IPS DF 6.9 (cell line): Measurements from ENCODE around the gene ACSL6.

Source experiments
- DNase-seq: peaks from one replicate; pipeline ENCODE4 v3.0.0-alpha.2; 2013; ENCODE audit warnings: low read depth, low spot score
- H3K27ac ChIP-seq: one replicate; pipeline ENCODE4 v1.5.1; 2013; ENCODE audit warnings: low read length, control low read depth
- H3K27me3 ChIP-seq: 2 replicates; pipeline ENCODE4 v1.6.1; 2013; ENCODE audit warnings: mild to moderate bottlenecking, low read length; ENCODE audit not compliant: control insufficient read depth, insufficient read depth
- H3K36me3 ChIP-seq: 2 replicates; pipeline ENCODE4 v1.6.1; 2013; ENCODE audit warnings: low read length; ENCODE audit not compliant: control insufficient read depth, insufficient read depth
- H3K4me1 ChIP-seq: 2 replicates; pipeline ENCODE4 v1.6.1; 2013; ENCODE audit warnings: low read length; ENCODE audit not compliant: control insufficient read depth, insufficient read depth
- H3K4me3 ChIP-seq: 2 replicates; pipeline ENCODE4 v1.5.1; 2013; ENCODE audit warnings: mild to moderate bottlenecking, low read length
- H3K9me3 ChIP-seq: 2 replicates; pipeline ENCODE4 v1.6.1; 2013; ENCODE audit warnings: low read length, inconsistent platforms; ENCODE audit not compliant: control insufficient read depth, insufficient read depth
- WGBS: extraction: QIAGEN DNeasy Blood & Tissue Kit; methylation state at CpG from one replicate; pipeline ENCODE4 v1.1.7; 2013; ENCODE audit warnings: mixed read lengths, missing lambda C conversion rate; ENCODE audit not compliant: insufficient read length, insufficient coverage; 5-methylcytosine and 5-hydroxymethylcytosine counted together

Gene ACSL6

DNA sequence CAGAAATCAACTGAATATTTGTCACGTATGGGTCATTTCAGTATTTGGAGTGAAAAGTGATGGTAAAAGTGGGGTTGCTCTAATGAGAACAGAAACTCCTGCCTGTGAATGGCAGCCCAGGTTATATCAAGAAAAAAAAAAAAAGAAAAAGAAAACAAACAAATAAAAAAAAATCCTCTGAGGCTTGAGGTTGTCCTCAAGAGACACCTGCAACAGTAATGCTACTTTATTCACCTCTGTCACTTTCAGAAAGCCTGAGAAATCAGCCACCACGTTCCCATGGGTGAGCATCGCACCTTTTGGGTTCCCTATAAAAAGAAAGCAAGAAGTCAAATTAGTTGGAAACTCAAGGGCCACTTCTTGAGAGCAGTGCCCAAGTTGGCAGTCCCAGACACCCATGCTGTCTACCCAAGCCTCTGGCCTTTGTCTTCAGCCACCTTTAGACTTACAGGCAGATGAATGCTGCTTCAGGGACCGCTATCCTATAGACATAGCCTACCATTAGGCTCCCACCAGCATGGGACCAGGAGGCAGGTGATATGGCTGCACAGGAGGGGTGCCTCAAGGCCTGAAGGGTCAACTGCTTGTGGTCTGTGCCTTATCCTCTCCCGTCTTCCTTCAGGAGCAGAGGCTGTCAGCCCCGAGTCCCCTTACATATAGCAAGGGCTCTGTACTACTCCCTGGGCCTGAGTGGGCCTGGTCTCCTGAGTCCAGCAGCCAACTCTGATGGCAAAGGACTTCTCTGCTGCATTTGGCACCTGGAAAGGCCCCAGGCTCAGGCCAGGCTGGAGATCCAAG, 34.8 kb downstream of the ACSL6 start:
- Histone ChIP-seq H3K9me3 (no peaks in the 10 kb centered on the region), H3K27me3 (no peaks in the 10 kb centered on the region), H3K4me3 (no peak overlapping the region), H3K36me3 (no peaks in the 10 kb centered on the region), H3K27ac (no peak overlapping the region), H3K4me1 (peaks cover 3% of the 10 kb centered on the region)
- DNase-seq, result no peak
- no CpG with 5 or more reads among the region's 6 CpGs for WGBS

DNA sequence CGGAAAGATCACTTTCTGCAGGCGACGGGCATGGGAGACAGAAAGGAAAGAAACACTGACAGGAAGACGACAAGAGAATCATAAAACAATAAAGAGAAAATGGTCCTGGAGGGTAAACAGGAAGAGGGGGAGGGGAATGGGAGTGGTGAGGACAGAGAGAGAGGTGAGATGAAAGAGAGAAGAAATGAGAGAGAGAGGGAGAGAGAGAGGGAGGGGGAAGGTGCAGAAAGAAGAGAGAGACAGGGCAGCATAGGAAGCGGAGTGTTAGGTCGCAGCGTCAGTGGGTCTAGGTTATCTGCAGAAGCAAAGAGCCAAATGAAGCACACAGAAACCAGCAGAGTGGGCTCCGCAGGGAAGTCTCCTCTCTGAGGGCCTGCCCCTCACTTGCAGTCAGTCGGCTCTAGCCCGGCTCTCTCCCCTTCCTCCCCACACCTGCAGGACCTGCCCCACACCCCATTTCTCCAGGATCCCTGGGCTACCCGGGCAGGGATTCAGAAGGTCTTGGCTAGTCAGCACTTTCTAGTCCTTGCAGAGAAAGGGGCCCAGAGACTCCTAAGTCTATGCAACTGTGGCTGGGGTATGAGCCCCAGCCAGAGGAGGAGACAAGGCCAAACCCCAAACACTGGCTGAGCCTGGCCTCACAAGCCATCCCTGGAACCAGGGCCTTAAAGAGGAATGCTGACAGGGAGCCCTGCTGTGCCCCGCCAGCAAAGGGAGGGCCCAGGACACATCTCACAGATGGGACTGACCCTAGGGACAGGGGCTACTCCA, 36.3 kb downstream of the ACSL6 start:
- Histone ChIP-seq H3K36me3 (no peaks in the 10 kb centered on the region), H3K4me1 (peaks cover 3% of the 10 kb centered on the region), H3K27ac (no peak overlapping the region), H3K27me3 (no peaks in the 10 kb centered on the region), H3K9me3 (no peaks in the 10 kb centered on the region), H3K4me3 (no peak overlapping the region)
- WGBS, result no CpG with 5 or more reads among the region's 12 CpGs
- no peak for DNase-seq

DNA sequence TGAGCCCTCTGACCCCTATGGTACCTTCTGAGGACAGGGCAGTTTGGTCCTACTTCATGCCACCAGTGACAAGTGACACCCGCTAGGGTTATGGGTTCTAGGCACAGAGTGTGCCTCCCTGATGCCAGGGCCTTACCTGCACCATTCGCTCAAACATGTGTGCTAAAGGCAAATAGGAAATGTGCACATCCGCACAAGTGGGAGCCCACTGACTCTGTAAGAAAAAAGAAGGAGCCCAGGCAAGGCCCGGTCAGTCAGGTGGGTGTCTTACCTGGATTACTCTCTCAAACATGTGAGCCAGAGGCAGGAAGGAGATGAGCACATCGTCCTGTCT, 36.9 kb downstream of the ACSL6 start:
- no peak for DNase-seq
- no CpG with 5 or more reads among the region's 5 CpGs for WGBS
- no peaks in the 10 kb centered on the region for H3K27me3 ChIP-seq
- H3K9me3 ChIP-seq, result no peaks in the 10 kb centered on the region
- no peaks in the 10 kb centered on the region for H3K36me3 ChIP-seq
- H3K4me3 ChIP-seq, result no peak overlapping the region
- no peak overlapping the region for H3K27ac ChIP-seq
- H3K4me1 ChIP-seq, result peaks cover 3% of the 10 kb centered on the region

DNA sequence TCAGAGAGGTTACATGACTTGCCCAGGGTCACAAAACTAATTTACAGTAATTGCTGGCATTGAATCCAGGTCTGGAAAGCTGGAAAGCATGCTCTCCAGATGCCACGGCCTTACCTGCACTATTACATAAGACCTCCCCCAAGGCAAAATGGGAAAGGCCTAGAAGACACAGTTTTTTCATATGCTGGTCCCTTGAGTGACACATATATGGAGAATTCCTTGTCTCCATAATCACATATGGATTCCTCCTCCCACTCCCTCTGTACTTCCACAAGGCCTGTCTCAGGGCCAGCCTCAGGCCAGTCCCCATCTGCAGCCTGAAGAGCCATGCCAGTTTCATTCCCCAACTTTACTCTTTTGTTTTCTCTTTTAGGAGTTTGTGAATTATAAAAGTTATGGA, 37.4 kb downstream of the ACSL6 start:
- Histone ChIP-seq H3K36me3 (no peaks in the 10 kb centered on the region), H3K27me3 (no peaks in the 10 kb centered on the region), H3K27ac (no peak overlapping the region), H3K4me3 (no peak overlapping the region), H3K9me3 (no peaks in the 10 kb centered on the region), H3K4me1 (peaks cover 3% of the 10 kb centered on the region)
- WGBS, result no CpG with 5 or more reads among the region's 1 CpG
- DNase-seq, result no peak

DNA sequence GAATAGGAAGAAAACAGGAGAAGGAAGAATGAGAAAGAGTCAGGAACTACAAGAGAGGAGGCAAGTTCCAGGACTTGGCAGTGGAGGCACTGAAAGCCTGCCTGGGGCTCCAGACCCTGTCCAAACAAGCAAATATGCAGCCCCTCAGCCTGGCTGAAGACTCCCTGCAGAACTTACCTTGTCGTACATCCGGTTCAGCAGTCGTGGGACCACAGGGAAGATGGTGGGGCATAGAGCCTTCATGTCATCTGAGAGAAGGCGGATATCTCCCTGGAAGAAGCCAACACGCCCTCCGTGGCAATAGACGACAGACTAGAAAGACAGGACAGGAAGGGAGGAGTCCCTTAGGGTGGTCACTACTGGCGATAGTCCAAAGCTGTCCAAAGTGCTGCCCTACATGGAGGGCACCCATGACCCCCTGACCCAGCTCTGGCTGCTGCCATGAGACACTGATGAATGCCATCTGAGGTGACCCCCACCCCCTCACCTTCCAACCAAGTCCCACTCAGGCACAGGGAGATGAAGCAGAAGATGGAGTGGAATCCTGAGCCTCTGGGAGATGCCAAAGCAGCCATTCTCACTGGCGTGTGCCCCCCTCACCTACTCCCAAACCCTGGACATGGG, 38.3 kb downstream of the ACSL6 start:
- Histone ChIP-seq H3K27ac (no peak overlapping the region), H3K9me3 (no peaks in the 10 kb centered on the region), H3K36me3 (no peaks in the 10 kb centered on the region), H3K4me3 (no peak overlapping the region), H3K27me3 (no peaks in the 10 kb centered on the region), H3K4me1 (peaks cover 3% of the 10 kb centered on the region)
- no peak for DNase-seq
- no CpG with 5 or more reads among the region's 9 CpGs for WGBS

DNA sequence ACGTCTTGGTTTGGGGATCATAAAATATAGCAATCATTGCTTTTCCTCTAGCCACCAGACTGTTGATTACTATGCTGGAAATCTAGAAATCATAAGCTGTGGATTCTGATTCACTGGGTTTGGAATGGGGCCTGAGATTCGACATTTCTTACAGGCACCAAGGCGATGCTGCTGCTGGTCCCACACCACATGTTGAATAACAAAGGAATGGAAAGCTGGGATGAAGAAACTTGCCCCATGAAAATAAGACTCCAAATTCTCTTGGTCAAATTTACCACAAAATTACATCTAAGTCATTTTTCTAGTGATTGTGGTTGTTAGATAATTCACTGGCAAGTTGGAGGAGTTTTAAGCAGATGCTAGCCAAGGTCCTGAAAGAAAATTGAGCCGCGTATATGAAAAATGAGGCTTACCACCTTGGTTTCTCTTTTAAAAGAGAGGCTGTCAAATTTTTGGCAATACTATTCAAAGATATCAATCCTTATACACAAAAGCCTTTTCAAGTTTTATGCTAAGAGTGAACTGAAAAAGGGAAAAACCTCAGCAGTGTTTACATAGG, 43.0 kb downstream of the ACSL6 start:
- WGBS, result no CpG with 5 or more reads among the region's 5 CpGs
- DNase-seq, result no peak
- Histone ChIP-seq H3K27ac (no peak overlapping the region), H3K9me3 (no peaks in the 10 kb centered on the region), H3K36me3 (no peaks in the 10 kb centered on the region), H3K27me3 (no peaks in the 10 kb centered on the region), H3K4me1 (no peaks in the 10 kb centered on the region), H3K4me3 (no peak overlapping the region)

DNA sequence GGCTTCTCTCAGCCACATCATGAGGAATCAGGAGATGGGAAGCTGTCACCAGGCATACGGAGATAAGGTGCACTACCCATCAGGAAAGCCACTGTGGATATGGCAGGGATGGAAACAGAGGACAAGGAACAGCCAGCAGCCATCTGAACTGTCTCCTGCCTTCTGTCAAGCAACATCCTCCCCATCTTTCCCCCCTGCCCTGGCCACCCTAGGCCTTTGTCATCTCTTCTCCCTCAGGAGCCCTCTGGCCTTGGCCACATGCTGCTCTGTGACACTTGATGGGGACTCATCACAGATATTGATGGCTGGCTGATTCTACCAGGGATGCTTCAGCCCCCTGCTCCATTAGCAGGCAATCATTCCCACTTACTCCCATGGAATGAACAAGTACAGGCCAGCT, 44.9 kb downstream of the ACSL6 start:
- H3K4me1 ChIP-seq, result no peaks in the 10 kb centered on the region
- H3K27me3 ChIP-seq, result no peaks in the 10 kb centered on the region
- no peak overlapping the region for H3K27ac ChIP-seq
- WGBS, result no CpG with 5 or more reads among the region's 1 CpG
- DNase-seq, result no peak
- no peaks in the 10 kb centered on the region for H3K9me3 ChIP-seq
- H3K4me3 ChIP-seq, result no peak overlapping the region
- H3K36me3 ChIP-seq, result no peaks in the 10 kb centered on the region

DNA sequence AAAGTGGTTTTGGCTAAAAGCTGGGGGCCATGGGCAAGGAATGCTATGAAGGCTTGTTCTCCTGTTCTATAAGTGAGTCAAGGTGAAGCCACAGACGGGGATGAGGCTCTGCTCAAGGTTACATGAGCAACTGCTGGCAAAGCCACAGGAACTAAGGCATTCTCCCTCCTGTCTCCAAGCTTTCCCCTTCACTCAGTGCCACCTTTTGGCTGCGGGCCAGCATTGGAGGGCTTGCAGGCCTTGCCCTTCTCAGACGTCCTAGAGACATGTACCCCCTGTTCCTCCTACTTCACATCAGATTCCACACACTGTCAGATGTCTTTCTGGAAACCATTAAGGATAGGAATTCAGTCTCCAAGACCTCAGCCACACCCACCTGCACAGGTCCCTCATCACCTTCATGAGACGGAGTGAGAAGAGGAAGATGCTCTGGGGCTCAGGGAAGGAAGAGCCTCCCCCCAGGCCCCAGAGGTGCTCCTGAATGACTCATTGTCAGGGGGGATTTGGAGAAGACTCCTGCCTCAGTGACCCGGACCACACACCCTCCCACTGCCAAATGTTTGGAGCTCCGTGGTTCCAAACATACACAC, 45.5 kb downstream of the ACSL6 start:
- Histone ChIP-seq H3K4me3 (no peak overlapping the region), H3K4me1 (no peaks in the 10 kb centered on the region), H3K27me3 (no peaks in the 10 kb centered on the region), H3K27ac (no peak overlapping the region), H3K36me3 (no peaks in the 10 kb centered on the region), H3K9me3 (no peaks in the 10 kb centered on the region)
- no peak for DNase-seq
- no CpG with 5 or more reads among the region's 6 CpGs for WGBS

DNA sequence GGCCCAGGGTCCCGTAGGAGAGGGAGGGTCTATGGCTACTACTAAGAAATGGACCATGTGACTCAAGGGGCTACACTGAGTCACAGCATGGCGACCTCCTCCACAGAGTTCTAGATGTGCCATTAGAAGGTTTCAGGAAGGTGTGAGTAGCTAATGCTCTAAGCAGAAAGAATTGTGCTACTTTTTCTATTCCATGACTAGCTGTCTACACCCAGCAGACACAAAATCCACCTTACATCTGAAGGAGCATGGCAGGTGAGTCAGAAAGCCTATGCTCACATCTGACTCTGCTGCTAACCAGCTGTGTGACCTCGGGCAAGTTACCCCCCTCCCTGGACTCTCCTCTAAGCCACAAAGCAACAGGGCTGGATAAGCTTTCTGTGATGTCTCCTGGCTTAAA, 51.6 kb downstream of the ACSL6 start:
- DNase-seq, result no peak
- Histone ChIP-seq H3K9me3 (no peaks in the 10 kb centered on the region), H3K4me1 (no peaks in the 10 kb centered on the region; the same call in 1 of the 2 replicates), H3K4me3 (no peak overlapping the region), H3K27ac (no peak overlapping the region), H3K36me3 (no peaks in the 10 kb centered on the region), H3K27me3 (no peaks in the 10 kb centered on the region)
- WGBS, result no CpG with 5 or more reads among the region's 3 CpGs

DNA sequence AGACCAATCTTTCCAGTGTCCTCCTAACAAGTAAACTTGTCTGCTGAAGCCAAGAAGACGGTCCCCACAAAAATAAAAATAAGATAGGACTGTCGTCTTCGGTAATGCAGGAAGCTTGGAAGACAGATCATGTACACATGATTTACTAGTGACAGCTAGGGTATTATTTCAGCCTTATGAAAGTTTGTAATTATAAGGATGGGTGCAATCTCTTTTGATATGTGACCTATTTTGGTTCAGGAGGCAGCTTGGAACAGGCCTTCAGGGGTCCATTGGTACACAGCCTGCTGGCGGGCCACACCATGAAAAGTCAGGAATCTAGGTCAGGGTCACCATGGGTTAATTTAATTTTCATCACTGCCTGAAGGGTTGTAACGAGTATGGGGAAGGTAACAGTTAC, 52.3 kb downstream of the ACSL6 start:
- no peak for DNase-seq
- Histone ChIP-seq H3K27me3 (no peaks in the 10 kb centered on the region), H3K9me3 (no peaks in the 10 kb centered on the region), H3K36me3 (no peaks in the 10 kb centered on the region), H3K4me1 (no peaks in the 10 kb centered on the region; the same call in 1 of the 2 replicates), H3K4me3 (no peak overlapping the region), H3K27ac (no peak overlapping the region)
- WGBS, result no CpG with 5 or more reads among the region's 5 CpGs
